GM19395 (cell line): ENCODE results near the gene HIP1.
"Not testable (repeated sequence)": the region's sequence is repeated elsewhere in the genome, so short reads cannot be mapped to it uniquely, and the experiment has no call there.

Experiments
- ATAC-seq: cut with Tn5 transposase; IDR thresholded peaks from one replicate; pipeline ENCODE4 v1.9.1; 2021; ENCODE audit warnings: mild to moderate bottlenecking, moderate library complexity; ENCODE audit not compliant: unreplicated experiment

HIP1 gene

GRCh38 chr7:75646571-75647102, 92.1 kb downstream of the HIP1 start:
- ATAC-seq: no peak

- ATAC-seq: no peak
These were observed 93.2 kb downstream of the HIP1 start for GRCh38 chr7:75645570-75645969.

- no peak for ATAC-seq
These were observed 94.2 kb downstream of the HIP1 start for GRCh38 chr7:75644589-75644988.

GRCh38 chr7:75642810-75643486, 95.8 kb downstream of the HIP1 start:
- peak; percentile 57 for ATAC-seq

GRCh38 chr7:75640201-75640600, 98.5 kb downstream of the HIP1 start:
- ATAC-seq: no peak

GRCh38 chr7:75639886-75640190, 98.9 kb downstream of the HIP1 start:
- no peak for ATAC-seq

- ATAC-seq: no peak
These were observed 99.5 kb downstream of the HIP1 start for GRCh38 chr7:75639071-75639885.

- no peak for ATAC-seq
These were observed 100.1 kb downstream of the HIP1 start for GRCh38 chr7:75638594-75639070.

GRCh38 chr7:75637854-75638593, 100.7 kb downstream of the HIP1 start:
- ATAC-seq: no peak

- no peak for ATAC-seq
These were observed 103.7 kb downstream of the HIP1 start for GRCh38 chr7:75635036-75635435.

- ATAC-seq: not testable (repeated sequence)
These were observed 106.2 kb downstream of the HIP1 start for GRCh38 chr7:75632587-75632986.

- ATAC-seq: no peak
These were observed 107.0 kb downstream of the HIP1 start for GRCh38 chr7:75631711-75632110.

GRCh38 chr7:75630549-75630948, 108.2 kb downstream of the HIP1 start:
- ATAC-seq: no peak

GRCh38 chr7:75629044-75629443, 109.7 kb downstream of the HIP1 start:
- ATAC-seq: no peak

GRCh38 chr7:75628055-75628454, 110.7 kb downstream of the HIP1 start:
- no peak for ATAC-seq

- ATAC-seq: no peak
These were observed 111.8 kb downstream of the HIP1 start for GRCh38 chr7:75626954-75627353.

- no peak for ATAC-seq
These were observed 112.9 kb downstream of the HIP1 start for GRCh38 chr7:75625868-75626267.

GRCh38 chr7:75624134-75624832, 114.5 kb downstream of the HIP1 start:
- ATAC-seq: no peak

- ATAC-seq: no peak
These were observed 115.2 kb downstream of the HIP1 start for GRCh38 chr7:75623390-75624133.

- peak; percentile 53 for ATAC-seq
These were observed 117.6 kb downstream of the HIP1 start for GRCh38 chr7:75621124-75621523.
